HepG2 (cell line): ENCODE data around the gene LRRC28. TPM values are rescaled to one million over a fixed set of nuclear protein-coding genes. Genes with fewer than 3 reads are reported as not detected.
A peak's percentile ranks its signal among the peaks of the same experiment; 100 is the strongest.

ENCODE experiments used
- CBX5 ChIP-seq: sonication (generic); formaldehyde crosslinking; IDR thresholded peaks from 2 replicates; pipeline ENCODE4 v1.4.0; 2020; ENCODE audit warnings: missing genetic modification reagents, borderline replicate concordance
- E2F1 ChIP-seq: sonication (generic); formaldehyde crosslinking; IDR thresholded peaks from 2 replicates; pipeline ENCODE4 v1.5.0; 2020; ENCODE audit warnings: missing genetic modification reagents
- HMG20A ChIP-seq: IDR thresholded peaks from 2 replicates; pipeline ENCODE4 v1.6.1; 2016; ENCODE audit warnings: borderline replicate concordance
- IRF2 ChIP-seq: IDR thresholded peaks from 2 replicates; pipeline ENCODE4 v1.6.1; 2018; ENCODE audit warnings: missing genetic modification reagents, missing compliant biosample characterization
- KIAA2018 ChIP-seq: sonication (generic); formaldehyde crosslinking; IDR thresholded peaks from 2 replicates; pipeline ENCODE4 v1.5.0; 2020; ENCODE audit warnings: mild to moderate bottlenecking, missing genetic modification reagents, borderline replicate concordance
- MIXL1 ChIP-seq: IDR thresholded peaks from 2 replicates; pipeline ENCODE4 v1.6.1; 2016
- NCOA2 ChIP-seq: sonication (generic); formaldehyde crosslinking; IDR thresholded peaks from 2 replicates; pipeline ENCODE4 v1.8.0; 2022; ENCODE audit warnings: inconsistent platforms
- NR2F6 ChIP-seq, 2 experiments: IDR thresholded peaks; 2 replicates each; pipeline ENCODE4 v1.6.1; 2016; ENCODE audit warnings: antibody characterized with exemption in 1 of 2, mild to moderate bottlenecking in 1 of 2
- POGZ ChIP-seq: sonication (generic); formaldehyde crosslinking; IDR thresholded peaks from 2 replicates; pipeline ENCODE4 v1.4.0; 2020; ENCODE audit warnings: mild to moderate bottlenecking, missing genetic modification reagents
- THAP9 ChIP-seq: sonication (generic); formaldehyde crosslinking; IDR thresholded peaks from 2 replicates; pipeline ENCODE4; 2020; ENCODE audit warnings: missing genetic modification reagents, mild to moderate bottlenecking, borderline replicate concordance
- ZFP36 ChIP-seq: fragments of 150-350 bp; IDR thresholded peaks from 2 replicates; pipeline ENCODE4 v1.6.1; 2018; ENCODE audit warnings: borderline replicate concordance, low read length, low read depth; ENCODE audit not compliant: partially characterized antibody
- ZNF362 ChIP-seq: sonication (generic); formaldehyde crosslinking; IDR thresholded peaks from 2 replicates; pipeline ENCODE4 v1.4.0; 2020; ENCODE audit warnings: missing genetic modification reagents, mild to moderate bottlenecking, borderline replicate concordance
- ZNF44 ChIP-seq: sonication (generic); formaldehyde crosslinking; IDR thresholded peaks from 2 replicates; pipeline ENCODE4 v1.5.1; 2020; ENCODE audit warnings: mild to moderate bottlenecking, missing genetic modification reagents
- ZNF550 ChIP-seq: sonication (generic); formaldehyde crosslinking; IDR thresholded peaks from 2 replicates; pipeline ENCODE4 v1.4.0; 2020; ENCODE audit warnings: mild to moderate bottlenecking, missing genetic modification reagents, borderline replicate concordance
- ZNF589 ChIP-seq: sonication (generic); formaldehyde crosslinking; conservative IDR thresholded peaks from 2 replicates; pipeline ENCODE4 v1.8.0; 2022; ENCODE audit warnings: mild to moderate bottlenecking, moderate library complexity, missing genetic modification reagents
- ZNF782 ChIP-seq: sonication (generic); formaldehyde crosslinking; IDR thresholded peaks from 2 replicates; pipeline ENCODE4 v1.4.0; 2020; ENCODE audit warnings: missing genetic modification reagents, mild to moderate bottlenecking, borderline replicate concordance
- polyA plus RNA-seq, 8 experiments: library from polyadenylated mRNA; depleted of rRNA in 3 of 8; stranded (reverse) in 7 of 8; unstranded in 1 of 8; fragments of >200 nt; fragmentation: Illumina TruSeq in 4 of 8; extraction: Trizol in 4 of 8; gene quantifications; 2 replicates each; pipeline versions ENCODE4 v1.2.1 to v1.2.3, GENCODE V29; 2011 to 2016; ENCODE audit warnings: low read depth in 4 of 8, missing spikeins in 1 of 8, mixed read lengths in 1 of 8; ENCODE audit not compliant: insufficient read depth in 1 of 8
- total RNA-seq, 5 experiments: library from RNA; depleted of rRNA; stranded (reverse); fragments of >200 nt; fragmentation: Illumina TruSeq; extraction: Trizol; gene quantifications; 2 replicates each; pipeline ENCODE4 v1.2.3, GENCODE V29; 2016; ENCODE audit warnings: low read depth in 1 of 5

LRRC28 gene
- total and polyA plus RNA-seq, 2 of the 13 experiments (the other 11 are each of a cell fraction or from before 2014, with no cell fraction given) = 17.5 to 21.3 TPM

GRCh38 chr15:99385005-99385669 lies 133.9 kb downstream of the LRRC28 start (continued):
- TF ChIP-seq THAP9 (CRISPR knock-in tag) (no peak), IRF2 (CRISPR knock-in tag) (no peak), ZFP36 (no peak), NR2F6 (IDR thresholded peaks at IDR 0.05) (peak; percentile 65), NR2F6 (CRISPR knock-in tag; IDR thresholded peaks at IDR 0.05) (peak; percentile 47; the same call in 1 of the 2 replicates), KIAA2018 (CRISPR knock-in tag) (no peak), CBX5 (CRISPR knock-in tag) (no peak), ZNF44 (CRISPR knock-in tag) (no peak), ZNF782 (CRISPR knock-in tag) (no peak), ZNF362 (CRISPR knock-in tag) (no peak), ZNF589 (CRISPR knock-in tag) (no peak), E2F1 (CRISPR knock-in tag) (no peak), NCOA2 (no peak), MIXL1 (CRISPR knock-in tag) (no peak), POGZ (no peak), ZNF550 (CRISPR knock-in tag) (no peak), HMG20A (CRISPR knock-in tag) (no peak)
